ENCODE results near the gene ANKRD39.
A peak's percentile ranks its signal among the peaks of the same experiment; 100 is the strongest.
"Not testable (repeated sequence)": the region's sequence is repeated elsewhere in the genome, so short reads cannot be mapped to it uniquely, and the experiment has no call there.

The ANKRD39 gene, protein sequence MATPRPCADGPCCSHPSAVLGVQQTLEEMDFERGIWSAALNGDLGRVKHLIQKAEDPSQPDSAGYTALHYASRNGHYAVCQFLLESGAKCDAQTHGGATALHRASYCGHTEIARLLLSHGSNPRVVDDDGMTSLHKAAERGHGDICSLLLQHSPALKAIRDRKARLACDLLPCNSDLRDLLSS

DNA sequence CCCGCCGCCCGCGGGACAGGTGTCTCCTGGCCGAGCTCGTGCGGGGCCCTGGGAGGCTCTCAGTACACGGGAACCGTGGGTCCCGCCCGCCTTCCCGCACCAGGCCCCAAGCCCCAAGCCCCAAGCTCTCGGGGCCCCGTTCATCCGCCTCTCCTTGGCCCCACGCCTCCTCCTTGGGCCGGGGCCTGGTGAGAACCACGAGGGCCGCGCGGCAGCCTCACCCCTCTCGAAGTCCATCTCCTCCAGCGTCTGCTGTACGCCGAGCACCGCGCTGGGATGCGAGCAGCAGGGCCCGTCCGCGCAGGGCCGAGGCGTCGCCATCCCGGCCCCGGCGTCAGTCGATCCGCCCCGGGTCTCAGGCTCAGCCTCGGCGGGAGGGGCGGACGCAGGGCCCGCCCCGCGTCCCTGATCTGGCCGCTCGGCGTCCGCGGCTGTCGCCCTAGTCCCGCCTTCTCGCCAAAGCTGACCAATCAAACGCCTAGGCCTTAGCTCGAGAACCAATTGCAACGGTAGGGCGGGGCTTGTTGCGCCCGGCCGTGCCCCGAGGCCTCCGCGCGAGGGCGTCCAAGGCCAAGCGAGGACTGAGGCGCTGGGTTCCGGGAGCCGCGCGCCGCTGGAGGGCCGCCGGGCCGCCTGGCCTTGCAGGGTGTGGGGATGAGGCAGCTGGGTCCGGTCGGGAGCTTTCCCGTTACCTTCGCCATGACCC lies at the start of gene ANKRD39:
Gene ANKRD39, minus strand, starts transcription at position 350 of the 706 bp plus-strand sequence. Its CDS starts 29 bp downstream, at position 321.
- peak; percentile 92 for DNase-seq

DNA sequence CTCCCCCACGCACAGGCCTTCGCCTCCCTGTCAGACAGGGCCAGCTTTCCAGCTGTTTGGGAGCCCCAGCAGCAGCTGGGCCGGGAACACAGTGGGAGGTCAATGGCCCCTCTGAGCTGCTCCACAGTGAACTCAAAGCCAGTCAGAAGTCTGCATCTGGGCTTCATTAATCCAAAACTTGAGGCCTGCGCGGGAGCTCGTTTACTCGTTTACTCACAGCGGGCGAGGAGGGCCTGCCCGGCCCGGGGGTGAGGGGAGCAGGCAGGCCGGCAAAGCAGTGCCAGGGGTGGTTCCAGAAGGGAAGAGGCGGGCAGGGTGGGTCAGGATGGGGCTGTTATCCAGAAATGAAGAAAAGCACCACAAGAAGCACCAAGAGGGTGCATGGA lies 48.9 kb upstream of the ANKRD39 start:
- peak; percentile 15 for DNase-seq

DNA sequence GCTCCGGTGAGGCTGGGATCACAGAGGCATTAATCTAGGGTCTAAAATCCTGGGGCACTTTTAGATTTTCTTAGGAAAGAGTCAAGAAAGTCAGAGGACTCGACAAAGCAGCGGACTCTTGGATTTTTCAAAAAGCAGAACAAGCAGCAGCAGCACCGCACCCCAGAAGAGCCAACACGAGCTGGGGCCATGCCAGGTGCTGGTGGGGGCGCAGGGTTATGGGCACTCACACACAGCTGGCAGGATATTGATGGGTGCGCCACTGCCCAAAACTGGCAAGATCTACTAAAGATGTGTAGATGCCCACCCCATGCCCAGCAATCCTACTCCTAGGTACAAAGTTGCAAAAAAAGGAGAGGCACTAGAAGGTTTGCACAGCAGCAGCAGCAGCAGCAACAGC lies 46.0 kb upstream of the ANKRD39 start:
- no peak for DNase-seq

DNA sequence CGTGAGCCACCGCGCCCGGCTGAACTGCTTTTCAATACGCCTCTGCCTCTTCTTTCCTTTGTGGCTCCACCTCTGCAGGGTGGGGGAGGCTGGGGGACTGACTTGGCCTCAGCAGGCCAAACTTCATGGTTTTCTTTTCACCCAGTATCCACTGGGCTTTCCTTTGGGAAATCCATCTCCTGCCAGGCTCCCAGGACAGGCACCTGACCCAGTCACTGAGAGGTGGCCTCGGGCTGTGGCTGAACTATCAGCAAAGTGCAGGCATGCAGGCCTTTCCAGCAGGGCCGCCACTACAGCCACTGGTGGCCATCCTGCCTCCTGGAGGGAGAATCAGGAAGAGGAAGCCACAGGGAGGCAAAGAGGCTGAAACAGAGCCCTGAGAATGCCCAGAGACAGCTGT lies 45.5 kb upstream of the ANKRD39 start:
- no peak for DNase-seq

DNA sequence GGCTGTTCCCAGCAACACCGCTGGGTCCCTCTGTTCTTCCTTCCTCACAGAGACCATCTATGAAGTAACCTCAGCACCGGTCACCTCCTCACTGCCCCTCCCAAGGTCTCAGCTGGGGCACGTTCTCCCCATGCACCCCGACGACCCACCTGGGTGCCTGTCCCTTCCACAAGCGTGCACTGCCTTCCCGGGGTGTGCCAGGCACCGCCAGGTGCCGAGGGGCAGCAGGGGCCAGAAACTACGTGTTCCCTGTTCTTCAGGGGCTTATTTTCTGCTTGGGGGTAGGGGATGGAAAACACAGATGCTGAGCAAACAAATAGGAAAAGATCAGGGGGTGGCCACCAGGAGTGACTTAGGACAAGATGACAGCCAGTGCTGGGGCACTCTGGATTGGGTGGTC lies 42.4 kb upstream of the ANKRD39 start:
- no peak for DNase-seq

DNA sequence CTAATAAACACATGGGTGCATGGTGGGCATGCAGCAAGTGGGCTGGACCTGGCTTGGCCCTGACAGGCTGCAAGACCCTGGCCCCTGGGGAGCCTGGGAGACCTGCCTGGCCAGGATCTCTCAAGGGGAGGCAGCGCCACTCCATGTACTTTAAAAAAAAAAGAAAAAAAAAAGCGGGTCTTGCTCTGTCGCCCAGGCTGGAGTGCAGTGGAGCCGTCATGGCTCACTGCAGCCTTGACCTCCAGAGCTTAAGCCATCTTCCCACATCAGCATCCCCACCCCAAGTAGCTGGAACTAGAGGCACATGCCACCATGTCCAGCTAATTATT lies 41.6 kb upstream of the ANKRD39 start:
- DNase-seq = no peak

DNA sequence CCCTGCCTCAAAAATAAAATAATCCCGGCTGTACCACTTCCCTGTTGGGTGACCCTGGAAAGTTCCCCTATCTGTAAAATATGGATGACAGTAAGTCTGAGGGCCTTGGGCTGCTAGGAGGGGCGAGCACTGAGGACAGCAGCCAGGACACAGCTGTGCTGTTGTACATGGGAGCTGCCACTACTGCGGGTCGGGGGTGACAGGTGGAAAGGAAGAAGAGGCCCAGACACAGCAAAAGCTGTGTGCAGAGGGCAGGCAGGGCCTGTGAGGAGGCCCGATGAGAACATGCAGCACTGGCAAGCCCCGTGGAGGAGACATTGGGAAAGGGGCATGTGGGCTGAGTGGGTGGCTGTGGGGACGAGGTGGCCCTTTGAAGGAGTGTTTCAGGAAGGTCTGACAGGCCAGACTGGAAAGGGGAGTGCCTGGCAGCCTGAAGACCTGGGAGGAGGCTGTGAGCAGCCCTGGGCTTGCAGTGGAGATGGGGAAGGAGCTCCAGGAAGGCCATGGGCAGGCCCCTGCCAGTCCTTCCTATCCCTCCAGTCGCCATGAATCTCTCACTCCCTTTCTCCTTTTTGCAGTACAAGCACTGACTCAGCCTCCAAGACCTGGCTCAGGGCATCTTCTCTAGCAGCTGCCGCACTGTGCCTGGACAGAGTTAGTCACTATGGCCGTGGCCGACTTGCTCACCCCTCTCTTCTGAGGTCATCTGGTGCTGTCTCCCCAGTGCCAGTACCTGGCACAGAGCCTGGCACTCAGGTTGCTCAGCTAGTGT lies 41.0 kb upstream of the ANKRD39 start:
- DNase-seq = no peak

DNA sequence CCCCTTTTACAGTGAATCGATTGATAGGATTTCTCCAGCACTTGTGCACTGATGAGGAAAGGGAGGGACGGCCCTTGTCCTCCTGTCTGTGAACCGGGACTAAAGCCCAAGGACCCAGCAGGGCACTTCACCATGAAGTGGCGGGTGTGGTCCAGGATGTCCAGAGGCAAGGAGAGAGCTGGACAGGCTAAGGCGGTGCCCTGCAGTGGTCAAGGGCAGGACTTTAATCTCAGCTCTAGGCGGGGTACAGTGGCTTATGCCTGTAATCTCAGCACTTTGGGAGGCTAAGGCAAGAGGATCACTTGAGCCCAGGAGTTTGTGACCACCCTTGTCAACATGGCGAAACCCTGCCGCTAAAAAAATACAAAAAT lies 40.3 kb upstream of the ANKRD39 start:
- no peak for DNase-seq

DNA sequence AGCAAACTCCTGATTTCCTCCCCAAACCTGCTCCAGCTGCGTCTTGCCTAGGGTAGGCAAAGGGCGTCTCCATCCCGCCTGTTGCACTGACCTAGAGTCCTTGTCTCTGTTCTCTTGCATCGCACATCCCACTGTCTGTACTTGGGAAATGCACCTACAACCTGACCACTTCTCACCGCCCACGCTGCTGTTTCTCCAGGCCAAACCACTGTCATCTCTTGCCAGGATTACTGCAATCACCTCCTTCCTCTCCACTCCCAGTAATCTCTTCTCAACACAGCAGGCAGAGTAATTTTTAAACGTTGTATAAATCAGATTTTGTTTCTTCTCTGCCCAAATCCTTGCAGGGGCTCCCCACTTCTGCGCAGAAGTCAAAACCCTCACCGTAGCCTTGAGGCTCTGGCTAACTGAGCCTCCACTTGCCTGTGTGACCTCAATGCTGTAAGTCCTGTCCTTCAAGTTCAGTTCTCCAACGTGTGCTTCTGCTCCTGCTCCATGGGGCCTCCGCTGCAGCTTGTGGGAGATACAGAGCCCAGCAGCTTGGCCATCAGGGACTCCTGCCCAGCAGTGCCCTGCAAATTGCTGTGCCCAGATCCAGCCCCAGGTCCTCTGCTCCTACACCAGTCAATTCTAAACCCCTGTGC lies 39.8 kb upstream of the ANKRD39 start:
- DNase-seq = no peak

DNA sequence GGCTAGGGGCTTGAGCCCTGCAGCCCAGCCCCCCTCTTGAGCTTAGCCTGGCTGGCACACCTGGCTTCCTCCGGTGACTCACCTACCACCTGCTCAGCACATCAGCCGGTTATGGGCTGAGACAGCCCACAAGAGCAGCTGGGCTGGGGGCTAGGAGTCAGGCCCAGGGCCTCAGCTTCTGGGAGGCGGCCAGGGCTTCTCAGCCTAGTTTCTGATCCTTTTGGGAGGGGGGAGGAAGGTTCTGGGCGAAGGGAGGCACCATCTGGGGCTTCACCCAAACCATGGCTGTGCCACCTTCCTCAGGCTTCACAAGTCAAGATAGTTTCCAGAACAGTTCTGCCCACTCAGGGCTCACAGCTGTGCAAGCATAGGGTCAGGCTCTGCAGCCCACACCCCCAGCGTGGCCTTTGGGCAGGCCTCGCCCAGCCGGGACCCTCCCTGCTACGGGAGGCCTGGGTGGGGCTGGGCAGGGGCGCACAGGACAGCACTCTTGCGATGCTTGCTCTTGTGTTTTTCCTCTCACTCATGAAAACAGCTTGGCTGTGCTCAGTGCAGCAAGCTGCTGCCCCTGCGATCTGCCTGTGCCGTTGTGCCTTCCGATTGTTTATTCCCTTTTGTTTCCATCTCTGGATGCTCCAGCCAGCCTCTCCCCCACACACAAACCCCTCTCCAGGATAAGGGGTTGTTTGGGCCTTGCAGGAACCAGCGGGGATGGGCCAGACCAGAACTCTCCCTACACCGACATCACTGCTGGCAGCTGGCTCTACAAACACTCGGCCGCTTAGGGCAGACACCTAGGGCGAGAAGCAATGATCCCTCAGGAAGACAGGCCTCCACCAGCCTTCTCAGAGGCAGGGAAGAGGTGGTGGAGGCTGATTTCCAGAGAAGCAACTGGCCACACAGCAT lies 38.2 kb upstream of the ANKRD39 start:
- peak; percentile 92 for DNase-seq

DNA sequence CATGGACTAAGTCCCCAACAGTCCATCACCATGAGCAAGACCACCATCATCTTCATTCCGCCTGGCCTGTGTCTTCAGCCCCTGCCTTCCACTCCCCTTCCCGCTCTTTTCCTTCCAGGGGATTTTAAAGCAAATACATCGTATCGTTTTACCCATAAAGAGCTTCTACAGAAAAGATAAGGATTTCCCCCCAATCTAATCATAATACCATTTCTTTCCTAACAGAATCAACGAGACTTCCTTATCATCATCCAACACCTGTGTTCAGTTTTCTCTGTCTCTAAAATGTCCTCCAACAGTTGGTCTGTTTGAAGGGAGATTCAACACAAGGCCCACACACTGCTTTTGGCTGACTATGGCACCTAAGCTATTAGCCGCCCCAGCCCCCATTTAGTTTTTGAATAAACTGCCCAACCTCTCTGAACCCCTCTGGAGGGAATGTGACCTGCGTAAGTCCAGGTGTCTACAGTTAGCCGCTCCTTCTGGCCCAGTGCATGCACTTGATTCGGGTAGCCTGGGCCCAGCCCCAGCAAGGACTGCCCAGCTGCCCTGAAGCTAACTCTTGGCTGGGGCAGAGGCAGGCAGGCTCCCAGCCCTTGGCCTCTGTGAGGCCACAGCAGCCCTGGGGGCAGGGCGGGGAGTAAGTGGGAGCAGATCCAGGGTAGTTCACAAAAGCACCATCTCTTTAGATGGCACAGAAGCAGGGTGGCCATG lies 37.4 kb upstream of the ANKRD39 start:
- DNase-seq = no peak

DNA sequence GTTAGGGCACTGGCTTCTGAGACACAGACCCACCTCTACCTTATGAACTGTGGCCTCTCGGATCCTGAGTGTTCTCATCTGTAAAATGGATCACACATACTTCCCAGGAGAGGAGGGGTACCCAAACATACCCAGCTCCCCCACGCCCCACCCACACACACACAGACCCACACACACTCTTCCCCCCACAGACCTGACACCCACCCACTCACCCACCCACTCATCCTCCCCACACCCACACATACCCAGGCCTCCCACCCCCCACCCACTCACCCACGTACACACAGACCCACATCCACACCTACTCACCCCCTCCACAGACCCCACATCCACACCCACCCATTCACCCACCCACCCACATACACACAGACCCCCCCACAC lies 36.3 kb upstream of the ANKRD39 start:
- no peak for DNase-seq

DNA sequence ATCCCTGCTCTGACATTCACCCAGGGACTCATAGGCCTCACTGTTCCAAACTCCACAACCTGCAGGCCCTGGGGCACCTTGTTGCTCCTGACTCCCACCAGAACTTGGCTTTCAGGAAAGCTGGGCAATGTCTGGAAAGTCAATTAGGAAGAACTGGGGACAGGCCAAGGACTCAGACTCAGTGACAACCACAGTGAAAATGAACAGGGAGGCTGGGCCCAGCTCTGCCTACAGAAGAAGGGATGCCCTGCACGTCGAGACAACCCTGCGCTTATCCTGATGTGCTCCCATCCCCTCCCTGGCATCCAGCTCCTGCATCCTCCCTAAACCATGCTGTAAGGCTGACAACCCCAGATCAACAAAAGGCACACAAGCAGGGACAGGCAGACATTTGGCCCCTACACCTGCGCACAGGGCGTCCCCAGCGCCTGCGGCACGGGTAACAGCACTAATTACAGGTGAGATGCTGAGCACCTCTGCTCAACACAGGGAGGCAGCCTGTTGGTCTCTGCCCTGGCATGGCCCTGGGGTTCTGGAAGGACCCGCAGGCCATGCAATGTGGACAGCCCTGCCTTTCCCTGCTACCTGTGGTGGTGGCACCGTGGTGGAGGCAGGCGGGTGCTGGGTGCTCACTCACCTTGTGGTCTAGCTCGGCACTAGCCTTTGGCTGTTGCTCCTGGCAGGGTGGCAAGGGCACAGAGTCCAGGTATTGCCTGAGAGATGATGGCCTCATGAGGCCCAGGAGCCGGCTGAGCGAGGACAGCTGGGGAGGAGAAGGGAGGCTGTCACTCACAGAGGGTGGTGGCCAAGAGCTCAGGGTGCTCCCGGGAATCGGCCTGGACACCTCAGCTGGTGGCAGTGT lies 35.7 kb upstream of the ANKRD39 start:
- DNase-seq = no peak

DNA sequence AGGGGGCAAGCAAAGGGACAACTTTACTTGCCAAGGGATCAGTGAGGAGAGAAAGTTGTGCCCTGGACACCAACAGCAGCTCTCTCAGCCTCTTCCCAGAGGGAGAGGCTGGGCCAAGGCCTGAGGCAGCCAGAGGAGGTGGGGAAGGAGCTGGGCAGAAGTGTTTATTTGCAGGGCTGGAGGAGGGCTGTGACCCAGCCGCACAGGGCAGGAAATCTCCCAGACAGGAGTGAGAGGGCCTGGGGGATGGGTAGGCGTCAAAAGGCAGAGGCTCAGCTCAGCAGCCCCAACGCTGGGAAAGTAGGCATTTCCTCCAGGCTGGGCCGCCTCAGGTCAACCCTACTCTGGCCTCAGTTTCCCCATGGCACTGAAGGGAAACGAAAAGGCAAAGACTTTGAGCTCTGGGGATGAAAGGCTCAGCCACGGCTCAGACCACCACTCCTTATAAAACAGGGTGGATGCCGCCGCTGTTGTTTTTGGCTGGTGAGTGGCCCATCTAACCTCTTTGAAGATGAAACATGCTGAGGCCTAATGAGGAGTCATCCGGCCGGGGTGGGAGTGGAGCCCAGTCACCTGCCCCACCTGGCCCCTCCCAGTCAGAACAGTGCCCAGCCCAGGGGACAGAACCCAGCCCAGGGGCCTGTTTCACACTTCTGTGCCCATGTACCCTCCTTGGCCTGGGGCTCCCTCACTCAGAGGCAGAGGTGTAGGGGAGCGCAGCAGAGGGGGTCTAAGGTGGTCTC lies 33.9 kb upstream of the ANKRD39 start:
- DNase-seq = no peak

DNA sequence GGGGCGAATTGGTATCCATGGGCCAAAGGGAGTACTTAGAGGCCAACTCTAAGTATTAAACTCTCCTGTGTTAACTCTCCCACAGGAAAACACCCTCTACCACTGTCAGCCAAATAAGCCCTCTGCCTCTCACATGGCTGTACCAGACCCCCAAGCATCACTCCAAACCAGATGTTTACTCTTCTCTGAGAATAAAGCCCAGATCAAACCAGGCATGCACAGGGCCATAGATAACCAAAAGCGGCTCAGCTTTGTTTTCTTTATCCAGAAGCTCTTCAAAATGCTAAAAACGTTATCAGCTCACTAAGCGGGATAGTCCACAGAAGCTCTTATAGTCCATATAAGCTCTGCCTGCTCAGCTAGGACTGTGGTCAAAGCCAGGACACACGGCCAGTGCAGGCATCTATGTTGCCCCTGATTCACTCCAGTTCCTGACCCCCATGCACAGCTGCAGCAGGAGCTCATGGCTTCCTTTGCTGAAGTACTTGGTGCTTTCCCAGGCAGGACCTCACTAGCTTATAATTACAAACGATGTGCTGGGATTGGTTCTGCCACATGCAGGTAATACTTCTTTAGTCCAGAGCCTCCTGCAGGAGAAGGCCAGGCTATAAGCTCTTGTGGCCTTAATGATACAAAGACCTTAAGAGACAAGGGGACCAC lies 33.0 kb upstream of the ANKRD39 start:
- no peak for DNase-seq

DNA sequence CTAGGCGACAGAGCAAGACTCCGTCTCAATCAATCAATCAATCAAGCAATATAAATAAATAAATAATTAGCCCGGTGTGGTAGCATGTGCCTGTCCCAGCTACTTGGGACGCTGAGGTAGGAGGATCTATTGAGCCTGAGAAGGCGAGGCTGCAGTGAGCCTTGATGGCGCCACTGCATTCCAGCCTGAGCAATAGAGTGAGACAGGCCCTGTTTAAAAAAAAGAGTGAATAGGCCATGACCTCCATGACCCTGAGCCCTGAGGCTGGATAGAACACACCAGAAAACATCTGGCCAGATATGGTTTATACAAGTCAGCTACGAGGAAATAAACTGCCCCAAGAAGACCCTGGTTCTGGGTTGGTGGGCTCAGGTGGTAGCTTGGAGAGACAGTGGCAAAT lies 32.4 kb upstream of the ANKRD39 start:
- DNase-seq = no peak

DNA sequence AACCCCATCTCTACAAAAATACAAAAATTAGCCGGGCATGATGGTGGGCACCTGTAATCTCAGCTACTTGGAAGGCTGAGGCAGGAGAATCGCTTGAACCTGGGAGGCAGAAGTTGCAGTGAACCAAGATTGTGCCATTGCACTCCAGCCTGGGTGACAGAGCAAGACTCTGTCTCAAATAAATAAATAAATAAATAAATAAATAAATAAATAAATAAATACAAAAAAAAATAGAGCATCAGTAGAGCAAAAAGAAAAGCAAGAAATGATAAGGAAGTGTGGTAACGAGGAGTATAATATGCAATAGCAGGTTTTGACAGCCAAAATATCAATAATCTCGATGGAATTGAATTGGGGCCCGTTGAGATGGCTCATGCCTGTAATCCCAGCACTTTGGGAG lies 31.7 kb upstream of the ANKRD39 start:
- not testable (repeated sequence) for DNase-seq

DNA sequence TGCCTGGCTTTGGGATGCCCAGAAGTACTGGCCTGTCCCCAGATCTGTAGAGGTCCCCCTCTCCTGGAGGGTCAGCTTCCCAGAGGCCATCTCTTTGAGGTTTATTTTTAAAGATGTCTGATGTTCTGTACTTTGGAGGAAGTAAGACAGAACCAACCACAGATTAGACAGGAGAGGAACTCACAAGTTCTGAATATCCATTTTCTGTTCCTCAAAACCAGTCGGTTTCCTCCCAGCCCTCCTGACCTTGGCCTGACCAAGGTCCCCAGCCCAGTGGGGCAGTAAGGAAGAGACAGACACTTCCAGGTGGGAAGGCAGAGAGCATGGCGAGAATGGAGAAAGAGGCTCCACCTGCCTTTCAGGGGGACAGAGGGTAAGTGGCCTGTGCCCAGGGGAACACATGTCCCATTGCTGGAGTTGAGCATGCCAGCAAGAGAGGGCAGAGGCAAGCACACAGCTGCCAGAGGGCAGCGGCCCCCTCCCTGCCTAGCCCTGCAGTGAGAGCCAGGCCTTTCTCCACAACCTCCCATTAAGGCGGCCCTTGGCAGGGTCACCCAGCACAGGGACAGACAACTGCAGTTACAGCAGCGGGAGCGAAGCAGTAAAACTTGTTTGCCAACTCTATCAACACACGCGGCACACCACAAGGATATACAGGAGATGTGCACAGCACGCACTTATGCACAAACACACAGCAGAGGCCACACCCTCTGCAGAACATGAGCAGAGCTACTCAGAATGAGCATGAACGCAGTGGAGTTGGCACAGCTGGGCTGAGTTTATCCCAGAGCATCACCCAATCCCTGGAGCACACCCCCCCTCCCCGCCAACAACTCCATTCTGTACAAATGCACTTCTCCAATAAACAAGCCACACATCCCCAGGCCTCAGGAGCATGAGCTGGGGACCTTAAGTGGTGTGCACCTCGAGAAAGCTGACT lies 30.5 kb upstream of the ANKRD39 start:
- peak; percentile 79 for DNase-seq
